Stimulated activated CD8-positive, alpha-beta memory T cell treated with anti-CD3 and anti-CD28 coated beads, Interleukin-4, amount 100 ng/mL, for 24 hours (primary cell): ENCODE measurements around the gene KDM4C.
"Not testable (repeated sequence)": the region's sequence is repeated elsewhere in the genome, so short reads cannot be mapped to it uniquely, and the experiment has no call there.

Source experiments
- DNase-seq: peaks from one replicate; pipeline ENCODE4 v3.0.0-alpha.2; 2020; ENCODE audit warnings: low read depth

The KDM4C gene

DNA sequence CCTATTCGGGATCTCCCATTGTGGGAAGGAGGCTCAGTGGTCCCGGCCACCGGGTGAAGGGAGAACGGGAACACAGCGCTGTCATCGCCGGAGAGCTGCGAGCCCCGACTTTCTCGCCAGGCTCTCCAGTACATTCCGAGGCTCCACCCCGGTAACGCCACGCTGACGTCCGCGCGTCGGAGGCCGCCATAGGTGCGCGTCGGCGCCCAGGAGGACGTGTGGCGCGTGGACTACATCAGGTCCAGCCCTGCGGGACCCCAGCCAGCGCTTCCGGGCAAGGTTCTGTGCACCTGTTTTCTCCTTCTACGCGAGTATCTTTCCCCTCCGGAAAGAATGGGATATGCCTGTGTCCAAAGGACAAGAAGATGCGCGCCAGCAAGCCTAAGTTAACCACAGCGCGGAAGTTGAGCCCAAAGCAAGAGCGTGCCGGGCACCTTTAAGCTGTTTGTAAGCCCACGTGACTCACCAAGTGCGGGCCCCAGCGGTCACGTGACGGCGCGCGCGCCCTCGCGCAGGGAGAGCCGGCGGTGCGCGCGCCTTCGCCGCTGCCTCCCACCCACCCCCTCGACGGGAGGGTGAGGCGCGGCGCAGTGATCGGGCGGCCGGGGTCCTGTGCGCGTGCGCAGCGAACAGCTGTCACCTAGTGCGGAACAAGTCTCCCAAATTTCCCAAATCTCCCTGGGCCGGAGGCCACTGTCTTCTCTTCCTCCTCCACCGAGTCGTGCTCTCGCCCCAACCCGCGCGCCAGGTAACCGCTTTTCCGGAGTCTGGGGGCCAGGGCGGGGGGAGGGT, at the start of gene KDM4C:
Gene KDM4C, plus strand, starts transcription at position 518 of the 792 bp plus-strand sequence. CDS start 35,016 bp downstream, outside the sequence.
- DNase-seq = peak; percentile 88

DNA sequence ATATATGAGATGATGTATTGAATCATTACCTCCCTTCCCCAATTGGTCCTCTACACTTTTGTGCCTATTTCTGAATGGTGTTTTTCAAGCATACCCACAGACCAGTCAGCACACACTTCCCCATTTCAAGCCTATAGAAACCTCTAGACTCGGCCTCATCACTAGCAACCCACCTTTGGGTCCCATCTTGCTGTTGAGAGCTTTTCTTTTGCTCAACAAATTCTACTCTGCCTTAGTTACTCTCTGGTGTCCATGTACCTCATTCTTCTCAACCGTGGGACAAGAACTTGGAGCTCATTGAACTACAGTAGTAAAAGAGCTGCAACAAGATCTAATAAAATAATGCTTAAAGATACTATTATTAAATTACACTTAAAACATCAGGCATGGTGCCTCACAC, 49.0 kb upstream of the KDM4C start:
- DNase-seq = no peak

DNA sequence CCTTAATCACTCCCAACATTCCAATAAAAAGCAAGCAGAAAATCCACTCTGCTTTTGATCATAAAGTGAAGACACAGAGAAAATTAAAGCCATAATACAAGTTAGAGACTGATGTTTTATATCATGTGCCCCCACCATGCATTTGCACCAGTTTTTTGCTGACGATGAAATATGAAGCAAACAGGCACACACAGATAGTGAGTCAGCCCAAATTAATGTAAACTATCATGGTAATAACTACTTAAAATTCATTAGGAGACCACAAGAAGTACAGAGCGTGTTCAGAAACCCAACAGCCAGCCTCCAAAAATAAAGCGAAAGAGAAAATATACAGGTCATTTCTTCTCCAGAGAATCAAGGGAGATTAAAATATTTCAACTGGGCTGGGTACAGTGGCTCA, 46.4 kb upstream of the KDM4C start:
- DNase-seq = no peak

DNA sequence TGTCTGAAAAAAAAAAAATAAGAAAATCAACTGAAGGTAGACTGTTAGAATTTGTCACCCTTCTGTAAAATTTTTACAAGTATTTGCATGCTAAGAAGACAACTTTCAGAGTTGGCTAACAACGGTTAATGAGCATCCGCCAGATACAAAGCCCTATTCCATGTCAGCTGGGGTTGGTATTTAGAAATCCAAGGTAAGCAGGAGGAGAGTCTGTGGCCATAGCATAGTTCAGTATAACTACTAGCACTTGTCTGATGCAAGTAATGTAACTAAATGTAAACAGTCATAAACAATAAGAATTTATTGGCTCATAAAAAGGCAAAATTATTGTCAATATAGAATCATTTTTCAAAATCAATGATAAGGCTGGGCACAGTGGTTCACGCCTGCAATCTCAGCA, 45.7 kb upstream of the KDM4C start:
- no peak for DNase-seq

DNA sequence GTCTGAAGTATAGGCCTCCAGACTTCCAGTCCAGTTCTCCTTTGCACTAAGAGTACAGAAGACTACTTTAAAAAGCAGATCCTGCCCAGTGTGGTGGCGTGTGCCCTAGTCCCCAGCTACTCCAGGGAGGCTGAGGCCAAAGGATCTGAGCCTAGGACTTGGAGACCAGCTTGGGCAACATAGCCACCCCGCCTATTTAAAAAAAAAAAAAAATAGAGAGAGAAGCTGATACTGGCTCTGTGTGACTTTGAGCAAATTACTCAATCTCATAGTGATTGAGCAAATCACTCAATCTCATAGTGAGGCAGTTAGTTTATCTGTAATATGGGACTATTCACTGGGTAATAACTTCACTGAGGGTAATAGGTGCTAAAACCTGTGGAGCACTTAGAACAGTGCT, 43.6 kb upstream of the KDM4C start:
- no peak for DNase-seq

DNA sequence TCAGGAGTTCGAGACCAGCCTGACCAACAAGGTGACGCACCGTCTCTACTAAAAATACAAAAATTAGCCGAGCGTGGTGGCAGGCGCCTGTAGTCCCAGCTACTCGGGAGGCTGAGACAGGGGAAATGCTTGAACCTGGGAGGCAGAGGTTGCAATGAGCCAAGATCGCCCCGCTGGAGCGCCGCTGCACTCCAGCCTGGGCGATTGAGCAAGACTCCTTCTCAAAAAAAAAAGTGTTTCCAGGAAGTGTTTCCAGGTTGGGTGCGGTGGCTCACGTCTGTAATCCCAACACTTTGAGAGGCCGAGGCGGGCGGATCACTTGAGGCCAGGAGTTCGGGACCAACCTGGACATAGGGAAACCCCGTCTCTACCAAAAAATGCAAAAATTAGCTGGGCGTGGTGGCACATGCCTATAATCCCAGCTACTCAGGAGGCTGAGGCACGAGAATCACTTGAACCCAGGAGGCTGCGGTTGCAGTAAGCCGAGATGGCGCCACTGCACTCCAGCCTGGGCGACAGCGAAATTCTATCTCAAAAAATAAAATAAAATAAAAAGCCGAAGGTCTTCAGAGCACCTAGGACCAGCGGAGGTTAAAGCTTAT, 42.5 kb upstream of the KDM4C start:
- DNase-seq = not testable (repeated sequence)

DNA sequence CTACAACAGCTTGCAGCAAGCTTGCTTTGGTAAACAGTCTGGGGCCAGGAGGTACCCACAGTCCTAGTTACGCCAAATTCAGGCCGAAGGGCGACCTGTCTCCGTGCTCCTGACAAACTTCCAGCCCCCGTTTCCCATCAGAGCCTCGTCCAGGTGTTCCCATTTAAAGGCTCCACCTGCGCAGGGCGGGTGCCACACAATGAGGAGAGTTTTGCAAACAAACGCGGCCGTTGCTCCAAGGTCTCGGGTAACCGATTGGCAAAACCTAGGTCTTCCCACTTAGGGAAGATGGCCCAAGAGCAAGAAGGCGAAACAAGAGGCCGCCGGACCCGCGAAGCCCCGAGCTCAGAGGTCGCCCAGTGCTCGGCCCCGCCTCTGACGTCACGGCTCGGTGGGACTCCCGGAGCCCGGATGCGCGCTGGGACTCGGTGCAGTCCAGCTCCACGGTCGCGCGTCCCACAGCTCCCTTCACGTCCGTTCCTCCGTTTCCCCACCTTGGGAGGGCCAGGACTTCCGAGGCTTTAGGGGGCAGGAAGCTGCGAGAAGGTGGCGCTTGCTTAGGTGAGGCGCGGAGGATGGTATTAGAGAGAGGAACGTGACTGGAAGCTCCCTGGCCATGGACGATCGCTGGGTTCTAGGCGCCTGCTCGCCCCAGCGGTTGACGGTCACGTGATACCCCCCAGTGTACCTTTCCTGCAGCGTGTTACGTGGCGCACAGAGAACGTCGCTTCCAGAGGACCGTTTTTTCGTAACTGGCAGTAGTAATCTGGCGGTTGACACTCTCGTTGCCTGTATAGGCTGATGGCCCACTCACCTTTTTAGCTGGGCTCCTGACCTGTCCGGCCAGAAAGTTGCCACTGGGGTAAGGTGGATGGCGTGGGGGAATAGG, 41.8 kb upstream of the KDM4C start:
- DNase-seq = peak; percentile 47

DNA sequence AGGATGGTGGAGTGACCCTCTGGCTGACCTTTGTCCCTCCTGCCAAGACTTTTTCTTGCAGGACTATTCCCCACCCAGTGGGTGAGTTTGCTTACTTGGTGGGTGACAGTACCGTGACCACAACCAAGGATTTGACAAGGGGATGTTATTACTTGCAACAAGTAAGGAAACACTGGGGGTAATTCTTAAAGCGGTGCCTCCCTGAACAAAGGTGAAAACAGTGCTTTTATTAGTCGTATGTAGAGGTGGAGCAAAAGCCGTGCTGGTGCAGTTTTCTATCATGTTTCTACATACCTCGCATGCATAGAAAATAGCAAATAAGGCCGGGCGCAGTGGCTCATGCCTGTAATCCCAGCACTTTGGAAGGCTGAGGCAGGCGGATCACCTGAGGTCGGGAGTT, 41.0 kb upstream of the KDM4C start:
- no peak for DNase-seq

DNA sequence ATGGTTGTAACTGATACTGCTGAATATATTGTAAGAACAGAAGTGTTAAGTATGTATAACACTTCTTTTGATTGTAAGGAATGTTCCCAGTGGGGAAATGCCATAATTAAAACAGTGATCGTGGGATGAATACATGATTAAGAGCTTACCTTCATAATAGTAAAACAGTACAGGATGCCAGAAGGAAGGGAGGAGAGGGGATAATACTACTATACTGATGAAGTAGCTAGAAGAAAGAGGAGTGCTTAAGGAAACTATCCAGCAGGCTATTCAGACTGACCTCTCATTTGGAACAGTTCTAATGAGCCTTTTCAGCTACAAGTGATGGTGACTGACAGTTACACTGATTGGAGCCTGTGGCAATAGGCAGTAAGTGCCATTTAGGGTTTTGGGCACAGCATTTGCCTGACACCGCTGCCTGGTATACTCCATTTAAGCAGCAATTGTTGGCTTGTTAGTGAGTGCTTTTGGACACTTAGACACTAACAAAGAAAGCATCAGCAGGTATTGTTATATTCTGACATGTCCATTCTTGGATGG, 33.8 kb upstream of the KDM4C start:
- DNase-seq = no peak

DNA sequence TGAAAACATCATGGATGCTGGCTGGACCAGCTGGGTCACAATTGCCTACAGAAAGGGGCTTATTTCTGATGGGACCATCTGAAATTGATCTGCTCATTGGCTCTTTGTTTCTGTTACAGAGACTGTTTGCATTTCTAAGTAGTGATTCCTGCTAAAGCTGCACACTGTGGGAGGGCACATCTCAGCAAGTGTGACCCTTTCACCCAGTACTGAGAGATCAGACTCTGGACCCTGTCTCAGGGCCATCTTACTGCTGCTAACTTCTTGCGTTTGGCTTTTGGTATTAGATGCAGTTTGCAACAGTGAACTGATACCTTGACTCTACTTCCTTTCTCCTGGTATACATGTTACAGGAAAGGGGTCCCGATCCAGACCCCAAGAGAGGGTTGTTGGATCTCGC, 24.5 kb upstream of the KDM4C start:
- no peak for DNase-seq

DNA sequence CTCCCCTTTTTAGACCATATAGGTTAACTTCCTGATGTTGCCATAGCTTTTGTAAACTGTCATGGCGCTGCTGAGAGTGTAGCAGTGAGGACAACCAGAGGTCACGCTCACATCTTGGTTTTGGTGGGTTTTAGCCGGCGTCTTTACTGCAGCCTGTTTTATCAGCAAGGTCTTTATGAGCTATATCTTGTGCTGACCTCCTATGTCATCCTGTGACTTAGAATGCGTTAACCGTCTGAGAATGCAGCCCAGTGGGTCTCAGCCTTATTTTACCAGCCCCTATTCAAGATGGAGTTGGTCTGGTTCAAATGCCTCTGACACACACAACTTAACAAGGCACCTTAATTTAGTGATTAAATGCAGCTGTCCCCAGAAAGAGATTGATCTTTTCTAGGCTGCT, 23.9 kb upstream of the KDM4C start:
- no peak for DNase-seq

DNA sequence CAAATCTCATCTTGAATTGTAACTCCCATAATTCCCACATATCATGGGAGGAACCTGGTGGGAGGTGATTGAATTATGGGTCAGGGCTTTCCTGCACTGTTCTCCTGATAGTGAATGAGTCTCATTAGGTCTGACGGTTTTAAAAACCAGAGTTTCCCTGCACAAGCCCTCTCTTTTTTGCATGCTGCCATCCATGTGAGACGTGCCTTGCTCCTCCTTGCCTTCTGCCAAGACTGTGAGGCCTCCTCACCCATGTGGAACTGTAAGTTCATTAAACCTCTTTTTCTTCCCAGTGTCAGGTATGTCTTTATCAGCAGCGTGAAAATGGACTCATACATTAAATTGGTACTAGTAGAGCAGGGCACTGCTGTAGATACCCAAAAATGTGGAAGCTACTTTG, 22.4 kb upstream of the KDM4C start:
- no peak for DNase-seq

DNA sequence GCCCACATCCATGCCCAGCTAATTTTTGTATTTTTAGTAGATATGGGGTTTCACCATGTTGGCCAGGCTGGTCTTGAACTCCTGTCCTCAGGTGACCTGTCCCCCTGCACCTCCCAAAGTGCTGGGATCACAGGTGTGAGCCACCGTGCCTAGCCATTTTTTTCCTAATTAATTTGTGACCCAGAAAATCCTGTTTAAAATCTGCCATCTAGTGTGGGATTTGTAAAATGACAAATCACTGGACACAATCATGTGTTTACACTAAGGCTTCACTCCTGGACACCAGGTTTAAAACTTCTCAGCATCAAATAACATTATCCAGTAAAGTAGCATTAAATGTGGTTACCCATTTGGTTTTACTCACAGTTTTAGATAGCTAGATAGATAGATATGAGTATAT, 18.6 kb upstream of the KDM4C start:
- DNase-seq = no peak

DNA sequence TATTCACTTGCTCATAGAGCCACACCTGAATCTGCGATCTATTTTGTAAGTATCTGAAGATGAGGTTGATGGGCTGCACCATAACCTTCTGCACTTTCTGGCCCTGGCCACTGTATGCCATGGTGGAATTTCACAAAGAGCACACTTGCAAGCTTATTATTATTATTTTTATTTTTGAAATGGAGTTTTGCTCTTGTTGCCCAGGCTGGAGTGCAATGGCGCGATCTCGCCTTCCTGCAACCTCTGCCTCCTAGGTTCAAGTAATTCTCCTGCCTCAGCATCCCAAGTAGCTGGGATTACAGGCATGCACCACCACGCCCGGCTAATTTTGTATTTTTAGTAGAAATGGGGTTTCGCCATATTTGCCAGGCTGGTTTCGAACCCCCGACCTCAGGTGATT, 8.9 kb upstream of the KDM4C start:
- DNase-seq = not testable (repeated sequence)

DNA sequence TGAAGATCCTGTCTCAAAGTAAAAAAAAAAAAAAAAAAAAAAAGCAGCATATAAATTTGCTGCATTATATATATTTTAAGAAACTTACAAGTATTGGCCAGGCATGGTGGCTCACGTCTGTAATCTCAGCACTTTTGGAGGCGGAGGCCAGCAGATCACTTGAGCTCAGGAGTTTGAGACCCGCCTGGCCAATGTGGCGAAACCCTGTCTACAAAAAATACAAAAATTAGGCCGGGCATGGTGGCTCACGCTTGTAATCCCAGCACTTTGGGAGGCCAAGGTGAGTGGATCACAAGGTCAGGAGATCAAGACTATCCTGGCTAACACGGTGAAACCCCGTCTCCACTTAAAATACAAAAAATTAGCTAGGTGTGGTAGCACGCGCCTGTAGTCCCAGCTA, 2.9 kb upstream of the KDM4C start:
- DNase-seq = not testable (repeated sequence)

DNA sequence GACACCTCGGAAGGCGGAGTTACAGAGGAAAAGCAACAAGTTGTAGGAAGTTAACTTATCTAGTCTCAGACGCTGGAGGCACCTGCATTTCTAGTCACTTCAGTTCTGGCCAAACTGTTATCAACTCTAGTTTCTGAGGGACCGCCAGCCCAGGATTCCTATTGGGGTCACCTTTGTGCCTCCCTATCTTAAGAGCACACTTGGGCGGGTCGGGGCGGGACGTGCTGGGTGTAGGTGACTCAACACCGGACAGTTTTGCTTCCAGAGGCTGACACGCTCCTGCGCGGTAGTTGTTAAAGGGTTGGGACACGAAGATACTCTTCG, 679 bp upstream of the KDM4C start:
- peak; percentile 50 for DNase-seq

DNA sequence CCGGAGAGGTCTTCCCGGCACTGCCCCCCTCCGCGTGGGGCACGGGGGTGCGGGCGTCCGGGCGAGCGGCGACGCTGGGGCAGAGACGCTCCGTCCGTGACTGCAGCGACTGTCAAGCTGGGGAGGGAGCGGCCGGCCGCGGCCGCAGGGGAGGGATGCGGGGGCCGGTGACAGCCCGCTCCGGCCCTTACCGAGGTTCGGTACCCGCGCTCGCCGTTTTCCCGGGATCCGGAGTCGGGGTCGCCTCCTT, 400 bp downstream of the KDM4C start:
- DNase-seq = no peak

DNA sequence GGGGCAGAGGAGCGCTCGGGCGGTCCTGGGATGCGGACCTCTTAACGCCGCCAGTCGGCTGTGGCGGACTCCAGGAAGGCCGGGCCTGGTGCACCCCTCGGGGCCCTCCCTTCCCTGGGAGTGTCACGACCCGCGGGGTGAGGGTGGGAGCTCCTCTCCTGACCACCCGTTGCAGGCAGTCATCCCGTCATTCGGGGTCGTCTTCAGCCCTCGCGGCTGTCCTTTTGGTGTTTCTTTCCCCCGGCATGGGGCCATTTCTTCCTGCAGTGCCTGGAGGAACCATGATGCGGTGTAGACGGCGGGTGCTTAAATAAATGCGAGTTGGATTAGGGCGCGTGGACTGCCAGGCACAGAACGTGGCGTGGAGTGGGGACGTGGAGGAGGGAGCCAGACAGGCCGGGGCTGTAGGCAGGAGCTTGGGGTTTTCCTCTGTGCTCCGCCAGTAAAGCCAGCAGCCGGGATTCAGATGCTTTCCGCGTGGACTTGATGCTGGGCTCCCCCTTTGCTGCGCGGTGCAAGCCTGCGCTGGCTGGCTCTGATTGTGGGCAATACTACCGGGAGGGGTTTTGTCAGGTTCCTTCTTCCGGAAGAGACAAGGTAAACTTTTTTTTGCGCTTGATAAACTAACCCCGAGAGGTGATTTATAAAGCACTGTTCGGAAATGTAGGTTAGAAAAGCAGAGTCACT, 868 bp downstream of the KDM4C start:
- DNase-seq = peak; percentile 15

DNA sequence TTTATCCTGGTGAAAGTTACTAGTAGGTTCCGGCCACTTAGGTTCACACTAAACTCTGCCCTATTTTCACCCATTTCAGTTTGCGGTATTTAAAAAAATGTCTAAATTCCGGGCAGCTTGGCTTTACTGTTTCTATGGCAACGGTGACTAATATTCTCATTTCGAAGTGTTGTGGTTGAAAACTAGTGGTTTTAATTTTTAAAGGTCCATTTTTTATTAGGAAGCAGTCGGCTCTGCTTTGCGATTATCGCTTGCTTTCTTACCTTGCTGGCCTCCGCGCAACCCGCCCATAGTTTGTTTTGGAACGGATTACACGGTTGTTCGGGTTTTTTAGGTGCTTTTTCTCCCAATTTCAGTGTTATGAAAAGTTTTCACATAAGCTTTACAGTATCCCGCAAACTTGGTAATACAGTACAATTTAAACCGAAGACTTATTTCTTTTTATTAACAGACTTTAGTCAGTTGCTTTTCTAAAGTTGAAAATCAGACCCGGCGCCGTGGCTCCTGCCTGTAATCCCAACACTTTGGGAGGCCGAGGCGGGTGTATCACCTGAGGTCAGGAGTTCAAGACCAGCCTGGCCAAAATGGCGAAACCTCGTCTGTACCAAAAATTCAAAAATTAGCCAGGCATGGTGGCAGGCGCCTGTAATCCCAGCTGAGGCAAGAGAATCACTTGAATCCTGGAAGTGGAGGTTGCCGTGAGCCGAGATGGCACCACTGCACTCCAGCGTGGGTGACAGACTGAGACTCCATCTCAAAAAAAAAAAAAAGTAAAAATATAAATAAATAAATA, 1.6 kb downstream of the KDM4C start:
- DNase-seq = peak; percentile 11

DNA sequence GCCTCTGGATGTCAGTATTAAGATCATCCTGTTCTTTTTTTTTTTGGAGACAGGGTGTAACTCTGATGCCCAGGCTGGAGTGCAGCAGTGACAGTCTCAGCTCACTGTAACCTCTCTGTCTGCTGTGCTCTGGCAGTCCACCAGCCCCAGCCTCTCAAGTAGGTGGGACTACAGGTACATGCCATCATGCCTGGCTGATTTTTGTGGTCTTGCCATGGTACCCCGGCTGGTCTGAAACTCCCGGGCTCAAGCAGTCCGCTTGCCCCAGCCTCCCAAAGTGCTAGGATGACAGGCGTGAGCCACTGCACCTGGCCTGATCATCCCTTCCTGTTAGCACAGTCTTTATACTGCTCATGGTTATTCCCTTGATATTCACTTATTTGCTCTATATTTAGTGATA, 3.5 kb downstream of the KDM4C start:
- DNase-seq = no peak

DNA sequence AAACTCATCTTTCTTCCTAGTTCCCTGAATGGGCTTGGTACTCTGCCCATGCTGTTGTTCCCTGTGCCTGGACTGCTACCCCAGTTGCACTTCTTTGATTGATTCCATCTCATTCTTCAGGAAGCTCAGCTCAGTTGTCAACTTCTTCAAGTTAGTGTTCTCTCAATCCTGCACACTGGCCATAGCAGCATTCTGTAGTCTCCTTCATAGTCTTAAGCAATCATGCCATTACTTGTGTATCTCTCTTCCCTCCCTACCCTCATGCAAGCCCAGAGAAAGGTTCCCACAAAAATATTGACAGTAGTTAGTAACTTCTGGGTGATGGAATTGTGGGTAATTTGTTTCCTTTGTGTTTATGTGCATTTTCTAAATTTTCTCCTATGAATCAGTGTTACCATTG, 5.5 kb downstream of the KDM4C start:
- DNase-seq = no peak

DNA sequence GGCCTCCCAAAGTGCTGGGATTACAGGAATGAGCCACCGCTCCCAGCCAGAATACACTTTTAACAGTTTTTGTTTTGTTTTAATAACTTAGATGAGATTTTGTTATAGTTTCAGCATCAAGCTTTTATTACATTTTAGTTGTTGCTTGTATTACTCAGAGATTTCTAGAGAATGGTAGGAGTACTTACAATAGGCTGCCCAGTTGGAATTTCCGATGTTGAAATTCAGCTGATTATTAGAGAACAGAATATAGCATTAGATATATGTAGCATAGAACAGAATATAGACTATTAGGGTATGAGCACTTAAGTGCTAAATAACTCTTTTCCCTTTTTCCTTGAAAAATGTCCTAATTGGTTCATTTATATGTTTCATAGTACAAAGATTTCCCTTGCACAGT, 6.2 kb downstream of the KDM4C start:
- no peak for DNase-seq
